SJSA1 (cell line): Measurements from ENCODE around the gene CGNL1. TPM values are rescaled to one million over a fixed set of nuclear protein-coding genes. Genes with fewer than 3 reads are reported as not detected.

ENCODE experiments used
- DNase-seq, 2 experiments: peaks; one replicate each; pipeline ENCODE4 v3.0.0-alpha.2; 2015 to 2020; ENCODE audit warnings: low spot score in 2 of 2, low read depth in 1 of 2
- H3K27ac ChIP-seq: fragments of 250-450 bp; sonication (Bioruptor Pico); 2 replicates; pipeline ENCODE4 v1.5.1; 2020; ENCODE audit warnings: mild to moderate bottlenecking, moderate library complexity
- H3K27me3 ChIP-seq: fragments of 250-450 bp; sonication (Bioruptor Pico); replicated peaks from 2 replicates; pipeline ENCODE4 v1.5.1; 2020; ENCODE audit warnings: mild to moderate bottlenecking, moderate library complexity
- H3K36me3 ChIP-seq: fragments of 250-450 bp; sonication (Bioruptor Pico); 2 replicates; pipeline ENCODE4 v1.5.1; 2020; ENCODE audit warnings: mild to moderate bottlenecking
- H3K4me1 ChIP-seq: fragments of 250-450 bp; sonication (Bioruptor Pico); replicated peaks from 2 replicates; pipeline ENCODE4 v1.6.1; 2021; ENCODE audit warnings: mild to moderate bottlenecking
- H3K4me3 ChIP-seq: fragments of 250-450 bp; sonication (Bioruptor Pico); 2 replicates; pipeline ENCODE4 v1.5.1; 2020; ENCODE audit warnings: mild to moderate bottlenecking
- H3K9me3 ChIP-seq: fragments of 250-450 bp; sonication (Bioruptor Pico); replicated peaks from 2 replicates; pipeline ENCODE4 v1.5.1; 2020; ENCODE audit warnings: mild to moderate bottlenecking
- total RNA-seq: library from RNA; depleted of rRNA; stranded (reverse); fragments of >200 nt; shearing (Covaris generic); gene quantifications from 2 replicates; pipeline ENCODE4 v1.2.3, GENCODE V29; 2014; rRNA removed

CGNL1 gene
- total RNA-seq, 1 experiment from 2014 or later, result 3.8 TPM

GRCh38 chr15:57592426-57592825, 216.1 kb downstream of the CGNL1 start:
- Histone ChIP-seq H3K27ac (no peak overlapping the region), H3K27me3 (peaks cover 26% of the 10 kb centered on the region), H3K4me3 (no peak overlapping the region), H3K4me1 (peaks cover 7% of the 10 kb centered on the region), H3K36me3 (no peaks in the 10 kb centered on the region), H3K9me3 (no peaks in the 10 kb centered on the region)
- no peak for DNase-seq

GRCh38 chr15:57592836-57593420, 216.6 kb downstream of the CGNL1 start:
- Histone ChIP-seq H3K36me3 (no peaks in the 10 kb centered on the region), H3K4me3 (no peak overlapping the region), H3K4me1 (peaks cover 7% of the 10 kb centered on the region), H3K9me3 (no peaks in the 10 kb centered on the region), H3K27ac (no peak overlapping the region), H3K27me3 (peaks cover 26% of the 10 kb centered on the region)
- no peak for DNase-seq

GRCh38 chr15:57594479-57594878, 218.2 kb downstream of the CGNL1 start:
- Histone ChIP-seq H3K27me3 (peaks cover 23% of the 10 kb centered on the region), H3K4me3 (no peak overlapping the region), H3K4me1 (peaks cover 7% of the 10 kb centered on the region), H3K9me3 (no peaks in the 10 kb centered on the region), H3K36me3 (no peaks in the 10 kb centered on the region), H3K27ac (no peak overlapping the region)
- no peak for DNase-seq

- H3K36me3 ChIP-seq, result no peaks in the 10 kb centered on the region
- peaks cover 25% of the 10 kb centered on the region for H3K27me3 ChIP-seq
- DNase-seq, result no peak
- H3K9me3 ChIP-seq, result no peaks in the 10 kb centered on the region
- H3K4me3 ChIP-seq, result no peak overlapping the region
- H3K4me1 ChIP-seq, result peaks cover 7% of the 10 kb centered on the region
- no peak overlapping the region for H3K27ac ChIP-seq
Measured at GRCh38 chr15:57595011-57595866, 218.9 kb downstream of the CGNL1 start.

GRCh38 chr15:57596301-57596855, 220.1 kb downstream of the CGNL1 start:
- peaks cover 5% of the 10 kb centered on the region for H3K4me1 ChIP-seq
- no peak for DNase-seq
- peaks cover 18% of the 10 kb centered on the region for H3K27me3 ChIP-seq
- no peaks in the 10 kb centered on the region for H3K9me3 ChIP-seq
- H3K27ac ChIP-seq, result no peak overlapping the region
- no peak overlapping the region for H3K4me3 ChIP-seq
- H3K36me3 ChIP-seq, result no peaks in the 10 kb centered on the region

GRCh38 chr15:57596978-57597377, 220.7 kb downstream of the CGNL1 start:
- H3K9me3 ChIP-seq, result no peaks in the 10 kb centered on the region
- no peaks in the 10 kb centered on the region for H3K36me3 ChIP-seq
- H3K4me1 ChIP-seq, result peaks cover 1% of the 10 kb centered on the region; the same call in 1 of the 2 replicates
- H3K4me3 ChIP-seq, result no peak overlapping the region
- no peak overlapping the region for H3K27ac ChIP-seq
- peaks cover 14% of the 10 kb centered on the region for H3K27me3 ChIP-seq
- DNase-seq, result no peak

- H3K4me3 ChIP-seq, result no peak overlapping the region
Measured at GRCh38 chr15:57597431-57597830, 221.1 kb downstream of the CGNL1 start.

GRCh38 chr15:57598346-57598745, 222.0 kb downstream of the CGNL1 start:
- Histone ChIP-seq H3K27ac (no peak overlapping the region), H3K27me3 (peaks cover 5% of the 10 kb centered on the region; the same call in 1 of the 2 replicates), H3K4me3 (no peak overlapping the region), H3K4me1 (no peaks in the 10 kb centered on the region), H3K9me3 (no peaks in the 10 kb centered on the region), H3K36me3 (no peaks in the 10 kb centered on the region)
- no peak for DNase-seq

More at GRCh38 chr15:57597431-57597830, 221.1 kb downstream of the CGNL1 start:
- DNase-seq, result no peak
- peaks cover 9% of the 10 kb centered on the region for H3K27me3 ChIP-seq
- H3K9me3 ChIP-seq, result no peaks in the 10 kb centered on the region
- no peak overlapping the region for H3K27ac ChIP-seq
- no peaks in the 10 kb centered on the region for H3K36me3 ChIP-seq
- H3K4me1 ChIP-seq, result no peaks in the 10 kb centered on the region

- Histone ChIP-seq H3K9me3 (no peaks in the 10 kb centered on the region), H3K4me1 (no peaks in the 10 kb centered on the region), H3K4me3 (no peak overlapping the region), H3K27ac (no peak overlapping the region), H3K27me3 (peaks cover 3% of the 10 kb centered on the region; the same call in 1 of the 2 replicates), H3K36me3 (no peaks in the 10 kb centered on the region)
- DNase-seq, result no peak
Measured at GRCh38 chr15:57599296-57599810, 223.0 kb downstream of the CGNL1 start.

GRCh38 chr15:57600197-57600596, 223.9 kb downstream of the CGNL1 start:
- no peak for DNase-seq
- Histone ChIP-seq H3K9me3 (no peaks in the 10 kb centered on the region), H3K27ac (no peak overlapping the region), H3K4me3 (no peak overlapping the region), H3K4me1 (no peaks in the 10 kb centered on the region), H3K27me3 (peaks cover 2% of the 10 kb centered on the region; the same call in 1 of the 2 replicates), H3K36me3 (no peaks in the 10 kb centered on the region)

Other genes with a start within 250 kb of the CGNL1 start
- gene MYZAP, start 215.4 kb downstream of the CGNL1 start, total RNA-seq, result 0.72 TPM in 1 of 2 replicates, not detected in the other